ENCODE measurements around the gene CFAP299. TPM values are rescaled to one million over a fixed set of nuclear protein-coding genes. Genes with fewer than 3 reads are reported as not detected.
A peak's percentile ranks its signal among the peaks of the same experiment; 100 is the strongest.

CFAP299 gene
- total and polyA plus RNA-seq, 2 of the 8 experiments (the other 6 are each of a cell fraction or from before 2014, with no cell fraction given): not detected

GRCh38 chr4:80434238-80434637, 98.7 kb downstream of the CFAP299 start:
- Histone ChIP-seq H2BK12ac (ENCODE audit: low read depth, low read length) (no peak overlapping the region), H3K4me1 (replicated peaks in 1 of 4; ENCODE audit: control insufficient read depth in 3 of 4, insufficient read depth in 4 of 4, low read length in 3 of 4) (peaks cover under 1 to 2% (median 2%) of the 10 kb centered on the region in 4 experiments; a peak in 5 of 7 replicates), H3K14ac (ENCODE audit: insufficient read length) (no peak overlapping the region), H3K4me3 (ENCODE audit: extremely low read depth in 1 of 4, insufficient read depth in 2 of 4, low read depth in 3 of 4, low read length in 4 of 4) (no peak overlapping the region), H3K79me2 (ENCODE audit: control insufficient read depth in 1 of 2, insufficient read depth in 2 of 2, low read length in 2 of 2) (no peaks in the 10 kb centered on the region), H3K23me2 (ENCODE audit: low read depth, low read length) (no peaks in the 10 kb centered on the region), H2AFZ (ENCODE audit: low read length) (no peak overlapping the region), H3K23ac (ENCODE audit: insufficient read length) (no peak overlapping the region), H3K4ac (replicated peaks; ENCODE audit: insufficient read length, low read depth, low read length) (no peak overlapping the region), H2BK20ac (ENCODE audit: low read length) (no peak overlapping the region), H3K36me3 (ENCODE audit: control insufficient read depth in 2 of 4, insufficient read depth in 4 of 4, low read length in 3 of 4) (no peaks in the 10 kb centered on the region), H3K27ac (ENCODE audit: low read depth, low read length) (no peak overlapping the region), H4K5ac (ENCODE audit: insufficient read length, low read depth, low read length) (no peak overlapping the region), H2BK15ac (ENCODE audit: low read length) (no peak overlapping the region), H3K56ac (replicated peaks; ENCODE audit: insufficient read length, low read depth, low read length) (no peak overlapping the region), H2AK5ac (ENCODE audit: low read depth, low read length) (no peak overlapping the region), H3K9me3 (ENCODE audit: insufficient read depth in 2 of 2, low read depth in 1 of 2, low read length in 1 of 2) (no peaks in the 10 kb centered on the region), H4K91ac (replicated peaks; ENCODE audit: insufficient read length, low read length) (no peak overlapping the region), H4K8ac (ENCODE audit: extremely low read depth, insufficient read depth, low read length) (no peak overlapping the region), H3K9ac (replicated peaks in 1 of 4; ENCODE audit: extremely low read depth in 1 of 4, low read depth in 3 of 4, low read length in 3 of 4) (no peak overlapping the region), H2BK5ac (ENCODE audit: low read depth, low read length) (no peak overlapping the region), H3K4me2 (ENCODE audit: insufficient read depth in 1 of 2, low read depth in 2 of 2, low read length in 2 of 2) (no peak overlapping the region), H2BK120ac (replicated peaks; ENCODE audit: low read depth, low read length) (no peak overlapping the region), H4K20me1 (replicated peaks in 1 of 2; ENCODE audit: control insufficient read depth in 1 of 2, insufficient read depth in 2 of 2, low read length in 2 of 2) (no peaks in the 10 kb centered on the region), H3K79me1 (ENCODE audit: low read depth, low read length) (no peaks in the 10 kb centered on the region), H3K18ac (ENCODE audit: extremely low read depth, low read length) (no peak overlapping the region), H3K27me3 (replicated peaks in 1 of 4; ENCODE audit: control insufficient read depth in 3 of 4, extremely low read depth in 1 of 4, insufficient read depth in 3 of 4, low read length in 3 of 4) (no peaks in the 10 kb centered on the region)
- TF ChIP-seq EZH2 (IDR thresholded peaks at IDR 0.05; ENCODE audit: low read depth, low read length, severe bottlenecking) (no peak), SIX5 (IDR thresholded peaks at IDR 0.05; ENCODE audit: low read depth, low read length) (peak; percentile 41)
- ChIA-PET CTCF (ENCODE audit: partially characterized antibody) (interaction anchor here (0.9 kb wide), 1 partner anchor 78 kb away, joined by 3 read pairs; no protein-coding TSS in a partner anchor), POLR2A (ENCODE audit: partially characterized antibody) (no interaction called here)
- no peak for FAIRE-seq
- WGBS, 2 experiments (ENCODE audit: extremely low coverage in 1 of 2, insufficient coverage in 1 of 2, insufficient read length in 1 of 2, insufficient replicate concordance in 2 of 2, low coverage in 1 of 2, low lambda C conversion rate in 2 of 2, missing lambda C conversion rate in 1 of 2): 92% methylated on average over 1 of the region's 1 CpG; no CpG with 5 or more reads in 1 of the 2 experiments
- no peak for DNase-seq (ENCODE audit: low read depth in 1 of 2, low spot score in 2 of 2)
